OCI-LY1 (cell line): ENCODE results near the gene RNFT2.

Experiments
- H2AFZ ChIP-seq: fragments of 200-600 bp; sonication (generic), shearing (Covaris generic); 2 replicates; pipeline ENCODE4 v1.6.0; 2014; ENCODE audit warnings: antibody characterized with exemption, mild to moderate bottlenecking, low read length
- H3F3A ChIP-seq: fragments of 200-600 bp; sonication (generic), shearing (Covaris generic); 2 replicates; pipeline ENCODE4 v1.6.0; 2014; ENCODE audit warnings: mild to moderate bottlenecking, antibody characterized with exemption, low read length, moderate library complexity; ENCODE audit not compliant: insufficient read depth
- H3K27ac ChIP-seq: fragments of 200-600 bp; sonication (generic); 2 replicates; pipeline ENCODE4 v1.5.1; 2014; ENCODE audit warnings: low read length, mixed run types, mild to moderate bottlenecking, low read depth; ENCODE audit not compliant: poor library complexity, severe bottlenecking
- H3K27me3 ChIP-seq: fragments of 200-600 bp; sonication (generic); 2 replicates; pipeline ENCODE4 v1.6.0; 2014; ENCODE audit warnings: antibody characterized with exemption, mild to moderate bottlenecking, low read length, moderate library complexity; ENCODE audit not compliant: insufficient read depth
- H3K36me3 ChIP-seq: fragments of 200-600 bp; sonication (generic); 2 replicates; pipeline ENCODE4 v1.6.1; 2014; ENCODE audit warnings: mild to moderate bottlenecking, antibody characterized with exemption, low read length, moderate library complexity, mixed read lengths; ENCODE audit not compliant: insufficient read depth
- H3K4me1 ChIP-seq: fragments of 200-600 bp; sonication (generic); 2 replicates; pipeline ENCODE4 v1.5.1; 2014; ENCODE audit warnings: mild to moderate bottlenecking, low read length, moderate library complexity; ENCODE audit not compliant: insufficient read depth, severe bottlenecking
- H3K4me2 ChIP-seq: fragments of 200-600 bp; sonication (generic), shearing (Covaris generic); 2 replicates; pipeline ENCODE4 v1.6.1; 2014; ENCODE audit warnings: low read length
- H3K4me3 ChIP-seq: fragments of 200-600 bp; sonication (generic); 2 replicates; pipeline ENCODE4 v1.5.1; 2014; ENCODE audit warnings: low read length, low read depth, mild to moderate bottlenecking, mixed read lengths; ENCODE audit not compliant: poor library complexity, severe bottlenecking
- H3K79me2 ChIP-seq: fragments of 200-600 bp; shearing (Covaris generic); 2 replicates; pipeline ENCODE4 v1.6.1; 2016; ENCODE audit warnings: mixed run types, low read length, mixed read lengths; ENCODE audit not compliant: insufficient read depth
- H3K9ac ChIP-seq: fragments of 200-600 bp; sonication (generic), shearing (Covaris generic); 2 replicates; pipeline ENCODE4 v1.6.1; 2014; ENCODE audit warnings: mild to moderate bottlenecking, low read length, mixed read lengths
- H3K9me2 ChIP-seq: fragments of 200-600 bp; sonication (generic), shearing (Covaris generic); 2 replicates; pipeline ENCODE4 v1.6.1; 2014; ENCODE audit warnings: low read depth, mild to moderate bottlenecking, low read length, mixed read lengths
- H3K9me3 ChIP-seq: fragments of 200-600 bp; shearing (Covaris generic); 2 replicates; pipeline ENCODE4 v1.6.1; 2014; ENCODE audit warnings: low read length, mixed read lengths
- H4K20me1 ChIP-seq: fragments of 200-600 bp; sonication (generic), shearing (Covaris generic); 2 replicates; pipeline ENCODE4 v1.6.0; 2016; ENCODE audit warnings: mild to moderate bottlenecking, low read length; ENCODE audit not compliant: insufficient read depth
- CTCF ChIP-seq: fragments of 200-600 bp; sonication (generic), shearing (Covaris generic); IDR thresholded peaks from 2 replicates; pipeline ENCODE4 v1.5.1; 2017; ENCODE audit warnings: mild to moderate bottlenecking, antibody characterized with exemption, low read length, moderate library complexity, mixed read lengths
- EZH2 ChIP-seq: fragments of 200-600 bp; sonication (generic), shearing (Covaris generic); IDR thresholded peaks from 2 replicates; pipeline ENCODE4 v1.8.0; 2017; ENCODE audit warnings: borderline replicate concordance, mixed run types, mild to moderate bottlenecking, antibody characterized with exemption, low read length, moderate library complexity, mixed read lengths

The RNFT2 gene

GRCh38 chr12:116760622-116761020 lies 22.5 kb downstream of the RNFT2 start:
- TF ChIP-seq CTCF (no peak), EZH2 (no peak)
- Histone ChIP-seq H3K4me3 (no peak overlapping the region), H3K9me2 (no peaks in the 10 kb centered on the region), H3K36me3 (peaks cover 43% of the 10 kb centered on the region), H3K4me1 (peaks cover 3% of the 10 kb centered on the region), H3F3A (no peaks in the 10 kb centered on the region), H3K79me2 (no peaks in the 10 kb centered on the region), H3K27ac (no peak overlapping the region), H3K9me3 (no peaks in the 10 kb centered on the region), H2AFZ (no peak overlapping the region), H4K20me1 (no peaks in the 10 kb centered on the region), H3K27me3 (no peaks in the 10 kb centered on the region), H3K4me2 (no peak overlapping the region), H3K9ac (no peak overlapping the region)

- Histone ChIP-seq H3K9me2 (no peaks in the 10 kb centered on the region), H2AFZ (no peak overlapping the region), H3K4me2 (no peak overlapping the region), H3K9me3 (no peaks in the 10 kb centered on the region), H3K79me2 (no peaks in the 10 kb centered on the region), H3F3A (no peaks in the 10 kb centered on the region), H3K4me3 (no peak overlapping the region), H3K36me3 (peaks cover 38% of the 10 kb centered on the region), H3K9ac (no peak overlapping the region), H4K20me1 (no peaks in the 10 kb centered on the region), H3K27me3 (no peaks in the 10 kb centered on the region), H3K27ac (no peak overlapping the region), H3K4me1 (peaks cover 3% of the 10 kb centered on the region)
- TF ChIP-seq CTCF (no peak), EZH2 (no peak)
Observed at GRCh38 chr12:116761499-116761898, 23.4 kb downstream of the RNFT2 start.

DNA sequence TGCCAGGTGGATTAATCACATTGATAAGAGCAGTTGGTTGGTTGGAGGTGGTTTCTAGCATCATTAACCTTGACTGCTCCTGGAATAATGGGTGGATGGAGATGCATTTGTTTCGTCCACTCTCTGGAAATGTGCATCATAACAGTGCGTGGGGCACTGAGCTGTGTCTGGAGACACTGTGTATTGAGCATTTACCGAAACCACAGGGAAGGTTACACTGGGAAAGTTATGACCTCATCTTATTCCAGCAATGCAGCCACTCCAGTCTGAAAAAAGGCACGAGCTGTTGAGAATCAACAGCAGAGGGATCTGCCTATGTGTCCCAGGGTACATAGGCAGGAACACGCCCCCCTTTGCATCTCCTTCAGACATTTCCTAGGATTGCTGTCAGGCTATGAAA lies 27.2 kb downstream of the RNFT2 start:
- H3F3A ChIP-seq: no peaks in the 10 kb centered on the region
- H3K4me3 ChIP-seq: no peak overlapping the region
- H3K36me3 ChIP-seq: peaks cover 39% of the 10 kb centered on the region
- H3K9ac ChIP-seq: no peak overlapping the region
- H4K20me1 ChIP-seq: no peaks in the 10 kb centered on the region
- H3K27ac ChIP-seq: no peak overlapping the region
- H3K79me2 ChIP-seq: no peaks in the 10 kb centered on the region
- H2AFZ ChIP-seq: no peak overlapping the region
- H3K27me3 ChIP-seq: no peaks in the 10 kb centered on the region
- no peaks in the 10 kb centered on the region for H3K4me1 ChIP-seq
- no peaks in the 10 kb centered on the region for H3K9me3 ChIP-seq
- no peak overlapping the region for H3K4me2 ChIP-seq
- H3K9me2 ChIP-seq: no peaks in the 10 kb centered on the region
- no peak for TF ChIP-seq EZH2
- no peak for TF ChIP-seq CTCF
